Measurements from ENCODE around the gene FYCO1. TPM values are rescaled to one million over a fixed set of nuclear protein-coding genes. Genes with fewer than 3 reads are reported as not detected.

Gene FYCO1
- total and polyA plus RNA-seq, 2 of the 13 experiments (the other 11 are each of a cell fraction or from before 2014, with no cell fraction given): 2.7 to 4.2 TPM

GRCh38 chr3:45936261-45936660 lies 59.4 kb downstream of the FYCO1 start (continued):
- TF ChIP-seq ATM (IDR thresholded peaks at IDR 0.05; ENCODE audit: borderline replicate concordance): no peak

GRCh38 chr3:45933591-45933990 lies 62.0 kb downstream of the FYCO1 start:
- H3K79me2 ChIP-seq (ENCODE audit: insufficient read depth, low read length): no peaks in the 10 kb centered on the region
- no peak overlapping the region for H3K4me2 ChIP-seq (ENCODE audit: low read depth, low read length)
- no peaks in the 10 kb centered on the region for H3K27me3 ChIP-seq (ENCODE audit: control insufficient read depth in 1 of 2, insufficient read depth in 2 of 2, low read length in 2 of 2)
- TF ChIP-seq SALL2 (CRISPR knock-in tag; IDR thresholded peaks at IDR 0.05) (no peak), HNRNPLL (IDR thresholded peaks at IDR 0.05; ENCODE audit: low read depth, low read length, poor library complexity, severe bottlenecking) (no peak), ZNF260 (CRISPR knock-in tag; IDR thresholded peaks at IDR 0.05; ENCODE audit: borderline replicate concordance, low read depth) (no peak), ZNF180 (CRISPR knock-in tag; IDR thresholded peaks at IDR 0.05; ENCODE audit: borderline replicate concordance, low read depth) (no peak), ZNF589 (CRISPR knock-in tag; conservative IDR thresholded peaks at IDR 0.05) (no peak), ZNF670 (CRISPR knock-in tag; IDR thresholded peaks at IDR 0.05; ENCODE audit: borderline replicate concordance) (no peak), ZNF451 (CRISPR knock-in tag; IDR thresholded peaks at IDR 0.05) (no peak), ZNF296 (CRISPR knock-in tag; conservative IDR thresholded peaks at IDR 0.05) (no peak), ZNF430 (CRISPR knock-in tag; IDR thresholded peaks at IDR 0.05) (no peak)
- CTCF ChIA-PET (ENCODE audit: low intra/inter-chr PET ratio, low total read pairs): no interaction called here
- H3K9me3 ChIP-seq (ENCODE audit: low read length): no peaks in the 10 kb centered on the region
- H3K27ac ChIP-seq (ENCODE audit: extremely low read length, insufficient read depth, low read length): no peak overlapping the region
- H3K4me3 ChIP-seq (replicated peaks in 1 of 3; ENCODE audit: insufficient read depth in 1 of 3, low read depth in 2 of 3, low read length in 3 of 3): no peak overlapping the region
- DNase-seq (ENCODE audit: low spot score): no peak
- no TSS peak for BruUV-seq (replicated peaks)
- H4K20me1 ChIP-seq (ENCODE audit: insufficient read depth, low read length): no peaks in the 10 kb centered on the region
- in situ Hi-C loops (cut with HindIII; ENCODE audit: extremely low pct_ligation_motif_present, low pct_unique_long_range_greater_than_20kb): no loop called here
- no peaks in the 10 kb centered on the region for H3K4me1 ChIP-seq (ENCODE audit: insufficient read depth, low read length)
- ATAC-seq: no peak
- H2AFZ ChIP-seq (ENCODE audit: low read length): no peak overlapping the region
- intact Hi-C loops (cut with micrococcal nuclease; ENCODE audit: unreplicated experiment): no loop called here
- POLR2A ChIA-PET: no interaction called here
- H3K9ac ChIP-seq (ENCODE audit: insufficient read depth, low read depth, low read length): no peak overlapping the region
- WGBS (ENCODE audit: low lambda C conversion rate): 97% methylated on average over 4 of the region's 4 CpGs
- no peak for FAIRE-seq
- peaks cover 20 to 89% of the 10 kb centered on the region in 2 experiments for H3K36me3 ChIP-seq (replicated peaks in 1 of 2; ENCODE audit: control insufficient read depth in 1 of 2, insufficient read depth in 2 of 2, low read length in 2 of 2)

All from HepG2 (cell line).